GM12875 (cell line): Measurements from ENCODE around the gene RPSA.
"Not testable (repeated sequence)": the region's sequence is repeated elsewhere in the genome, so short reads cannot be mapped to it uniquely, and the experiment has no call there.

ENCODE experiments used
- H3K4me3 ChIP-seq: one replicate; pipeline ENCODE4 v1.5.1; 2011; ENCODE audit warnings: low read depth, low read length, control low read depth
- TF ChIP-seq, protein P1 (sequence below): IDR thresholded peaks from 2 replicates; pipeline ENCODE4 v1.5.1; 2011; ENCODE audit warnings: low read depth, mild to moderate bottlenecking, control low read depth, inconsistent platforms, low read length, moderate library complexity, borderline replicate concordance; ENCODE audit not compliant: insufficient read depth

Gene RPSA

DNA sequence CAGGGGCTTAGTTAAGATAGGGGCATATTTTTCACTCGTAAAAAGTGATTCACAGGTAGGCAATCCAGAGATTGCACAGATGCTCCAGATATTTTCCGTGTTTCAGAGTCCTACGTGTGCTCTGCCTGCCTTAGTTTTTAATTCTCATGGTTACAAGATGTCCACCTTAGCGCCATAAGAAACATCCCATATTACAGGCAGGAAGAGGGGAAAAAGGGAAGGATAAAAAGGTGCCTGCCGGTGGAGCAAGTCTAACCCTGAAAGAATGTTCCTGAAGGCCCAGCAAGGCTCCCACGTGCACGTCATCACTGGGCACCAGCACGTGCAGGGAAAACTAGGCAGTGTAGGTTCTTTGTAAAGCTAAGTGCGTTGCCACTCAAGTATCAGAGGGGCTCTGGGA lies 50.8 kb downstream of the RPSA start:
- TF ChIP-seq, protein P1, sequence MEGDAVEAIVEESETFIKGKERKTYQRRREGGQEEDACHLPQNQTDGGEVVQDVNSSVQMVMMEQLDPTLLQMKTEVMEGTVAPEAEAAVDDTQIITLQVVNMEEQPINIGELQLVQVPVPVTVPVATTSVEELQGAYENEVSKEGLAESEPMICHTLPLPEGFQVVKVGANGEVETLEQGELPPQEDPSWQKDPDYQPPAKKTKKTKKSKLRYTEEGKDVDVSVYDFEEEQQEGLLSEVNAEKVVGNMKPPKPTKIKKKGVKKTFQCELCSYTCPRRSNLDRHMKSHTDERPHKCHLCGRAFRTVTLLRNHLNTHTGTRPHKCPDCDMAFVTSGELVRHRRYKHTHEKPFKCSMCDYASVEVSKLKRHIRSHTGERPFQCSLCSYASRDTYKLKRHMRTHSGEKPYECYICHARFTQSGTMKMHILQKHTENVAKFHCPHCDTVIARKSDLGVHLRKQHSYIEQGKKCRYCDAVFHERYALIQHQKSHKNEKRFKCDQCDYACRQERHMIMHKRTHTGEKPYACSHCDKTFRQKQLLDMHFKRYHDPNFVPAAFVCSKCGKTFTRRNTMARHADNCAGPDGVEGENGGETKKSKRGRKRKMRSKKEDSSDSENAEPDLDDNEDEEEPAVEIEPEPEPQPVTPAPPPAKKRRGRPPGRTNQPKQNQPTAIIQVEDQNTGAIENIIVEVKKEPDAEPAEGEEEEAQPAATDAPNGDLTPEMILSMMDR: no peak
- H3K4me3 ChIP-seq: no peak overlapping the region

DNA sequence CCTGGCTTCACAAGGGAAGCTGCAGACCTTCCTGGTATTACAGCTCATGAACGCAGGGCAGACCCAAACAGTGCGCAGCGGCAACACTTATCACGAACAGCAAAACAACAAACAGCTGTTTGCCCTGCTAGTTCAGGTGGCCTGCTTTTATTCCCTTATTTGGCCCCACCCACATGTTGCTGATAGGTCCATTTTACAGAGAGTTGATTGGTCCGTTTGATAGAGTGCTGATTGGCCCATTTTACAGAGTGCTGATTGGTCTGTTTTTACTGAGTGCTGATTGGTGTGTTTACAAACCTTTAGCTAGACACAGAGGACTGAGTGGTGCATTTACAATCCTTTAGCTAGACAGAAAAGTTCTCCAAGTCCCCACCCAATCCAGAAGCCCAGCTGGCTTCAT lies 52.1 kb downstream of the RPSA start:
- H3K4me3 ChIP-seq: not testable (repeated sequence)

DNA sequence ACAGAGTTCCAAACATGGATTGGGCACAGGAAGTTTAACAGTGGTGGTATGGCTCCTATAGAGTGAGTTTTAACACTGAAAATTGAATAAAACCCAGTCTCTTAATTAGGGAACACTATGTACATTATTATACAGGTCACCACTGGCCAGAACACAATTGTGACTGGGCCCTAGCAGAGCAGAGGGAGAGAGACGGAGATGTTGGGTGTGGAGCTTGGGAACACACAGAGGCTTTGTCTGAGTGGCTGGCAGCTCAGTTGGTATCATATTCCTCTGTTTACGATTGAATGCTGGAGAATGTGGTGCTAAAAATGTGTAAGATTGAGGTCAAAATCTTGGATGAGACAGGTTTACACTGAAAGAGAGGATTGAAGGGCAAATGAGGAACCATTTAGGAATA lies 54.2 kb downstream of the RPSA start:
- H3K4me3 ChIP-seq: no peak overlapping the region
- TF ChIP-seq, protein P1: no peak
